ENCODE data around the gene ATIC.
"Not testable (repeated sequence)": the region's sequence is repeated elsewhere in the genome, so short reads cannot be mapped to it uniquely, and the experiment has no call there.

The ATIC gene

DNA sequence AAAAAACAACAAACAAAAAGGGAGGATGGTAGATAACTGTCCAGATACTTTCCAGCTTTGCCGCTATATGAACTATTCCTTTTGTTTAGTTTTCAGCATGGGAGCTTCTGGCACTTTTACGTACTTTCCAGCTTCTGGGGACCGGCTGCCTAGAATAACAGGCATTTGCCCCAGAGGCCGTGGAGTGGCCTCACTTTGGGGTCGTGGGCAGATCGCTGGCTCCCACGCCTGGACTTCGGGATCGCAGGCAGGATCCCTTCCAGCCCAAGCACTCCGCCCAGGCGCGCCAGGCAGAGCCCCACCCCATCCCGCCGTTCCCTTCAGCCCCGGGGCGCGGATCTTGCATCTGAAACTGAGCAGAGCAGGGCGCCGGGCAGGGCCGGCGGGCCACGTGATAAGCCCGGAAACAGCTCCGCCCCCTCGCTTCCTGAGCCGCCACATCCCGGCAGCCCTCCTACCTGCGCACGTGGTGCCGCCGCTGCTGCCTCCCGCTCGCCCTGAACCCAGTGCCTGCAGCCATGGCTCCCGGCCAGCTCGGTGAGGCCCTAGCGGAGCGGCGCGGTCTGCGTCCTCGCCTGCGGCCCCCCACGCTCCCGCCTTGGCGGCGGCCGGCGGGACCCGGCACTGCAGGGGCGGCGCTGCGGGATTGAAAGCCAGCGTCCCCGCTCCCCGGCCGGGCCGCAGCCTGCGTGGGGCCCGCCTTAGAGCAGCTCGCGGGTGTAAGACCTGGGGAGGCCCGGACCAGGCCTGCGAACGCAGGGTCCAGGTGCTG lies at the start of gene ATIC:
ATIC (plus strand) TSS at position 435 of the 772 bp plus-strand sequence; CDS start at position 519, 84 bp downstream.
- DNase-seq (ENCODE audit: low read depth) = peak; percentile 89

DNA sequence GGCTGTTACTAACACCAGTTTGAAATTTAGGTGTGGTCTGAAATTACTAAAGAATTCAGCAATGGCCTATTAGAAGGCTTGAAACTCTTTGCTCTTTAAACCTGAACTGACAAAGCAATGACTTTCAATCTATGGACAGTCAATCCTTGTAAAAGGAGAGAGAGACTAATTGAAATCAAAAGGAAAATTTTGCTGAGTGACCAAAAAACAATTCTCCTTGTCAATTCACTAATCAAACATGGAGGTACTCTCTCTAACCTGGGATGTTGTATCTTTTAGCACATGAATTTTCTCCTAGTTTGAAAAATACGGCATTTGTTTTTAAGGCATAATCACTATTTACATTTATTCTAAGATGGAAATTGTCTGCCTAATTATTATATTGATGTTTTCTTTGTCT lies 49.6 kb upstream of the ATIC start:
- DNase-seq (ENCODE audit: low read depth) = no peak

DNA sequence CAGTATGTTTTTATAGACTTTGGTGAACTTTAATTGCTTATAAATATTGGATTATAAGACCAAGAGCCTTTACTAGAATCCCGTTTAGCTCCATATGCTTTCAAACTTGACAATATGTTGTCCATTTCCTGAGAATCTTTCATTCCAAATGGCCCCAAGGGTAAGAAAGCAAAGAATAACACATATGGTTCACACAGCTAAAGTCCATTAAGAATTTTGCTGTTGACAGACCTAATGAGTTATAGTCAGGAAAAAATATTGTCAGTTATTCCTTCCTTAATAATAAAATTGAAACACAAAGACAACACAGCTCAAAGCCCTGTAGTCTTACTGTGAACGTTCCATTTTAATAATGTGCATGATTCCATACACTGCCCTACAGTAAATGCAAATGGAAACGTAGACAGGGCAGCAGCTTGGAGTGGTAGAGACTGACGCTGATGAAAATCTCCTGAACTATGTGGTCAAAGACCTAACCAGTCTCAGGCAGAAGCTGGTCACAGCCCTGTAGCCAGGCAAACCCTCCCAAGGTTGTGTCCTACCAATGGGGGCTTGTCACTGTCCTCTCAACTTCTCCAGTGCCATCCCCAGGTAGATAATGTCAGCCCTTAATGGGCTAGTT lies 49.0 kb upstream of the ATIC start:
- DNase-seq (ENCODE audit: low read depth) = no peak

DNA sequence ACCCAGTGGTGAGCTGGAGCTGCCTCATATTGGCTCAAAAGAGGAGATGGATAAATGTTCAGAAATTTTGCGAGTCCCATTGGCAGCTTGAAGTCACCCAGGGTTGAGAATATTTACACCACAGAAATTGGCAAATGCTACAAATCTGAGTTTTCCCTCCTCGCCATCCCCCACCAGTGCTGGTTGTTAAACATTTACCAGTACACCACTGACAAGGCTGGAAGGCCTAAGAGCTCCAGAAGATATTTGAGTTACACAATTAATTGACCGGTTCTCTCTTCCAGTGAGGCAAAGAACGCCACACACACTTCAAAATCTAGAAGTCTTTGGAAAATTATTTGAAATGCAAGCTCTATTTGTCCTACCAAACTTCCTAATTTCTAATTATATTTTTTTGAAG lies 47.5 kb upstream of the ATIC start:
- DNase-seq (ENCODE audit: low read depth) = no peak

DNA sequence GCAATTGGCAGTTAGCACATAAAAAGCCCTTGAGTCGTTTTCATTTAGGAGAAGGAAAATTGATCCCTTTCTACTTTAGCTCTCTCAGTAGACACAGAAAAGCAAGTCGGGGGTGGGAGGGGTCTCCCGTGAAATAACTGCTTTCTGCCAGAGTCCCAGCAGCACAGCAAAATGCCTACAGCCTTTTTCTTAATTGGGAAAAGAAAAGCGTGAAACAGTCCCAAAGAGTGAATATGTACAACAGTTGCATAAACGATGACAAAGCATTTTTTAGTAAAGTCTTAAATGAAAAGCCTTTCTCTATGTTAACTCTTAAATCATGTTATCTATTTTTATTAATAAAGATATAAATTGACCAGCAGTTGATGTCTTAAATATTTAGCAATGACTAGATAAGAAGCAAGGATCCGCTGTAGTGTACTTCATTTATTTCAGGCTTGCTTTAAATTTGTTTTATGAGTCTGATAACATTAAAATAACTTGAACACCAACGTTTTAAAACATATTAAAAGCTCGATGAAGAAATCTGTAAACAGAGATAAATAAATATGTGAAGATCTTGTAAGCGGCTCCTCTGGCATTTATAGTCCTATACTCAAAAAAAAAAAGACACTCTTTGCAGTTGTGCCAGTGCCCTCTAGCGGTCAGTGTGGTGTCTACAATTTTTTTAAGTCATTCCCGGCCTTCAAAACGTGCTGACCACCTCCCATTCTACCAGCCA lies 42.3 kb upstream of the ATIC start:
- peak; percentile 19 for DNase-seq (ENCODE audit: low read depth)

DNA sequence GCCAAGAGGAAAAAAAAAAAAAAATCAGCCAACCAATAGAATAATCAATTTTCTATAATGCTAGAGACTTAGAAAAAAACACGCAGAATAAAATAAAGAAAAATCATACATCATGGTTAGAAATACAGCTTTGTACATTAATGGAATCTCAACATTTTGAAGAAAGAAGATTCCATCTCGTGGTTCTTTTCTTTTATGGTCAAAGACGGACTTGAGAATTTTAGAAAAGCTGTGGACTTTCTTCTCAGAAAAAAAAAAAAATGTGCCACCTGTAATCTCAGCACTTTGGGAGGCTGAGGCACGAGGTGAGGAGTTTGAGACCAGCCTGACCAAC lies 41.8 kb upstream of the ATIC start:
- no peak for DNase-seq (ENCODE audit: low read depth)

DNA sequence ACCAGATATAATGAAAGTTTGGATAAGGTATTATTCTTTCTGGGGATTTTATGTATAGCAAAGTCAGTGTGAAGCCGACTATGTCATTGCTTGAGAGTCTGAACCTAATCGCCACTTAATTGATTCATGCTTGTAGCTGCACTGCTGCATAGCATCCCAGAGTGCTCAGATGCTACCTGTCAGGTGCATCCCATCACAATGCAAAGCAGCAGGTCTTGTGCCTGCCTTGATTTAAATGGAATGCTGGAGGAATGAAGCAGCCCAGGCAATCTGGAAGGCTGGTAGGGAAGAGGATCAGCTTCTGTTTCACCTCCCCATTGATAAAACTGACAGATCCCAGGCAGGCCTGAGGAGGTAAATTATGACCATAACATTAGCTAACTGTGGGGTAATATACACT lies 40.4 kb upstream of the ATIC start:
- DNase-seq (ENCODE audit: low read depth) = no peak

DNA sequence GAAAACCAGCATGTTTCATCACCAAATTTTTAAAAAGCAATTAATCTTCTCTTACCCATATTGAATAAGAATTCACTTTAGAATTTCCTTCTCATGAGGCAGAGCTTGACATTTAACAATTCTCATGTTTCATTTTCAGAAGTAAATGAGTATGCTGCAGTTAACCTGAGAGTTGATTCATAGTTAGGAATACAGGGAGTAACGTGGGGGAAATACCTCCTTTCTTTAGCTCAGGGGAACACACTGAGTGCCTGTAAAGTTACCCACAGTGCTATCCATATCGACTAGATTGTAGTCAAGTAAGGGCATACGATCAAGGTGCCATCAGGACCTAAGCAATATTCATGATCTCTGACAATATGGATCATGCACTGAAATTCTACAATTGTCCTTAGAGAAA lies 38.9 kb upstream of the ATIC start:
- no peak for DNase-seq (ENCODE audit: low read depth)

DNA sequence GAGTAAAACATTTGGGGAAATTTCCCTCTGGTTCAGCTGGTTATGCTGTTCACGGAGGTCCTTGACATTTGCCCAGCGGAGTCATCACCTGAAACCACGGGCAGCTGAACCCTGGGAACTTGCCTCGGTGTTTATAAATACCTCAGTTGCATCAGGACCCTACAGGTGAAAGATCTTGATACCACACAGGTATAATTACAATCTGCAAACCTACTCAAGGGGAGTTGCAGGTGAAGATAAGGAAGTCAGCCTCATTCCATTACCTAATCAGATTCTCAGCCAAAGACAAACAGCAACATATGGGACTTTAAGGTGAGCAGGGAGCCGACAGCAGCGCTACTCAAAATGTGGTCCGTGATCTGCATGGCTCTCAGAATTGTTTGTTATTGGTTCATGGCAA lies 37.0 kb upstream of the ATIC start:
- no peak for DNase-seq (ENCODE audit: low read depth)

DNA sequence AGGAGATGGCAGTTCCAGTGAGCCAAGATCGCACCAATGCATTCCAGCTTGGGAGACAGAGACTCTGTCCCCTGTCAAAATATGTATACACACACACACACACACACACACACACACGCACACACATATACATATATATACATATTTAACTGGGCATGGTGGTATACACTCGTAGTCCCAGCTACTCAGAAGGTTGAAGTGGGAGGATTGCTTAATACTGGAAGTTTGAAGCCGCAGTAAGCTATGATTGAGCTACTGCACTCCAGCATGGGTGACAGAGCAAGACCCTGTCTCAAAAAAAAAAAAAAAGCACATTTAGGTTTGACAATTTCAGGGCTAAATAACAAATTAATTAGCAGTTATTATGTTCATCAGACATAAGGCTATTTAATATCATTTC lies 36.0 kb upstream of the ATIC start:
- DNase-seq (ENCODE audit: low read depth) = no peak

DNA sequence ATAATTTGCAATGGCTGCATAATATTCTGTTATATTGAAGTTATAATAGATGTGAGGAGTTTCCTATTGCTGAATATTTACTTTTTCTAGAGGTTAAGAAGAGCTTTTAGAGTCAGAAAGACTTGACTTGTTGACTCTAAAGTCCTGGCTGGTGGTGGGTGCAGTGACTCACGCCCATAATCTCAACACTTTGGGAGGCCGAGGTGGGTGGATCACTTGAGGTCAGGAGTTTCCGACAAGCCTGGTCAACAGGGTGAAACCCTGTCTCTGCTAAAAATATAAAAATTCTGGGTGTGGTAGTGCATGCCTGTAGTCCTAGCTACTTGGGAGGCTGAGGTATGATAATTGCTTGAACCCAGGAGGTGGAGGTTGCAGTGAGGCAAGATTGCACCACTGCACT lies 33.9 kb upstream of the ATIC start:
- no peak for DNase-seq (ENCODE audit: low read depth)

DNA sequence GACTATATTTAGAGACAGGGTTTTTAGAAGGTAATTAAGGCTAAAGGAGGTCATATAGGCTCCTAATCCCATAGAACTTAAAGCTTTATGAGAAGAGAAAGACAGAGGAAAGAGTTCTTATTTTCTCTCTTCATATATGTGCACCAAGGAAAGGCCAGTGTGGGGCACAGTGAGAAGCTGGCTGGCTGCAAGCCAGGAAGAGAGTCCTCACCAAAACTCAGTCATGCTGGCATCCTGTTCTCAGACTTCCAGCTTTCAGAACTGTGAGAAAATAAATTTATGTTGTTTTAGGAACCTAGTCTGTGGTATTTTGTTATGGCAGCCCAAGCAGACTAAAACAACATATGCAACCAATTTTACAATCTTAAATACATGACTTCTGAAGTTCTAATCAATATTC lies 31.5 kb upstream of the ATIC start:
- DNase-seq (ENCODE audit: low read depth) = no peak

DNA sequence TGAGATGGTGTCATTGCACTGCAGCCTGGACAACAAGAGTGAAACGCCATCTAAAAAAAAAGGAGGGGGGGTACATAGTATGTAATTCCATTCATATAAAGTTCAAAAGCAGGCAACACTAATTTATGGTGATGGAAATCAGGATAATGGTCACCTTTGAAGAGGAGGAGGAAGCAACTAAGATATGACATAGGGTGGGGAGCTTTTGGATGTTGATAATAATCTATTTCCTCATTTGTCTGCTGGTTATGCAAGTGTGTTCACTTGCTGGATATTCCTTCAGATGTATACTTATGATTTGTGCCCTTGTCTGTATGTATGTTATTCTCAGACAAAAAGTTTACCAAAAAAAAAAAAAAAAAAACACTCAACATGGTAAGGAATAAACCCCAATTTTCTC lies 28.6 kb upstream of the ATIC start:
- no peak for DNase-seq (ENCODE audit: low read depth)

DNA sequence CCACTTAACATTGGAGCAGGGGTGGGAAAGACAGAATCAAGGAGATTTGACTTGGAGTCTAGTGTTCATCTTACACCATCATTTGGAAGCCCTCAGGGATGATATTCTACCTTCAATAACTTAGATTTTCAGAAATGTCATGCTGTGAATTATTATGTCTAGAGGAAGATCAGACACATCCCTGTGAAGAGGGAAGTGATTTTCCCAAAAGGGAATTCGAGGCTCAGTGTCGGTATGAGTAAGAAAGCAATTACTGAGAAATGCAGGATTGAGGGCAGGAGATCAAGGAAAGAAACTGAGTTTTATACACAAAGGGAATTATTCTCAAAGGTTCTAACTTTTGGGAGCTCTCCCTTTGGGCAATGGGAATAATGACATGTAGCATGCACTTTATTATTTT lies 25.6 kb upstream of the ATIC start:
- no peak for DNase-seq (ENCODE audit: low read depth)

DNA sequence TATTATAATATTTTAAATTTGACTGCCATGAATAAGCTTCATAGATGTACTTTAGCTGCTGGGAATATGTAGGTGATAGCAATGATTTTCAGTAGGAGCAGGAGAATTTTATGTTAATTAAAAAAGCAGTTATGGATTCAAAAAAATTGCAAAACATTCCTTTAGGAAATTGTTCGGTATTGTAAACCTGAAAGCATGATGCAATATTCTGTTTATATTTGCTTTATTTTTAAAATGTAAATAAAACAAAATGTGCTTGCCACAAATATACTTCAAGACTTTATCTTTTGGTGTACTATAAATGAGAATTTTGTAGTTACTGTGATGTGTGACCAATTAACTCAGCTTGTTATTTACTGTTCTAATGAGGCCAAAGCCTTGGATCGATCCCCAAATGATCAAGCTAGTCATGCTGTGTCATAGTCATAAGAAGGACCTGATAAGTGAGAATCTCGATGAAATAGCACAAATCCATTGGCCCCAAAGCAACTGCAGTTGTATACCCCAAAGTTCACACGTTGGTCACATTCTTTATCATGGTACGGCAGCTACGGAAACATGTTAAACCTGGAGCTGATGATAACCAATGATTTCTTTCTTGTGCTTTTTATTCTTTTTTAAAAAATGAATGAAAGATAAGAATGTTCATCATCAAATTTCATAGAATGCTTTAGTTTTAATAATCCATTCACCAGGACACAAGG lies 23.6 kb upstream of the ATIC start:
- no peak for DNase-seq (ENCODE audit: low read depth)

DNA sequence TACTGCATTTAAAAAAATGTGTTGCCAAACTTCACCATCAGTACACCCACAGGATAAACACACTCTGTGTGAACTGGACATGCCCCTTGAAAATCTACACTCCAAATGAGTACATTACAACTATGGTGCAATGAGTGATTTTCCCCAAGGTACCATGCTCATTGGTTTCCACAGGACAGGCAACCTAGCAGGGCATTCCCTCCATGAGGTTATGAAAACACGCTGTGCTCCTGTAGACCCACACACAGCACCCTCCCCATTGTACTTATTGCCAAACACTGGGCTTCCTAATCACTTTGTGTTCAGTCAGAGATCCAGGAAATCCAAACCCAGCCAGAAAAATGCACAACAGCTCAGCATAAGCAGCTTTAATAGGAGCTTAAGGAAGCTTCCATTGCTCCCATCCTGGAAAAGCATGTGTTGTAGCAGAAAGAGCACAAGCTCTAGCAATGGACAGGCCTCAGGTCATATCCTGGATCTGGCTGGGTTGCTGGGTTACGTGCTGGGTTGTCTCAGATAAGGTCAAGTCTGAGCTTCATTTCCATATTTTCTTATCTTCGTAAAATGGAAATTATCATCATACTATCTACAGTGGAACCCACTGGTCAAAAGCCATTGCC lies 20.8 kb upstream of the ATIC start:
- no peak for DNase-seq (ENCODE audit: low read depth)

DNA sequence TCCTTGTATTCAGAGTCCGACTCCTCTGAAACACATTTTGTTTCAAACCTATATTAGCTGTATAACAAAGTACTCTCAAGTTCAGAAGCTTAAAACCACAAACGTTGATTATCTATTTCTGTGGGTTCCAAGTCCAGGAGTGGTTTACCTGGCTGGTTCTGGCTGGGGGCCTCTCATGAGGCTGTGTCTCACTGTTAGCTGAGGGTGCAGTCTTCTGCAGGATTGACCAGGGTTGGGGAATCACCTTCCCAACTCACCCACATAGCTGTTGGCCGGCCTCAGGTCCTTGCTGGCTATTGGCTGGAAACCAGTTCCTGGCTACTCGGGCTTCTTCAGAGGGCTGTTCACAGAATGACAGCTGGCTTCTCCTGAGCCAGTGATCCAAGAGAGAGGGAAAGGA lies 18.0 kb upstream of the ATIC start:
- no peak for DNase-seq (ENCODE audit: low read depth)

DNA sequence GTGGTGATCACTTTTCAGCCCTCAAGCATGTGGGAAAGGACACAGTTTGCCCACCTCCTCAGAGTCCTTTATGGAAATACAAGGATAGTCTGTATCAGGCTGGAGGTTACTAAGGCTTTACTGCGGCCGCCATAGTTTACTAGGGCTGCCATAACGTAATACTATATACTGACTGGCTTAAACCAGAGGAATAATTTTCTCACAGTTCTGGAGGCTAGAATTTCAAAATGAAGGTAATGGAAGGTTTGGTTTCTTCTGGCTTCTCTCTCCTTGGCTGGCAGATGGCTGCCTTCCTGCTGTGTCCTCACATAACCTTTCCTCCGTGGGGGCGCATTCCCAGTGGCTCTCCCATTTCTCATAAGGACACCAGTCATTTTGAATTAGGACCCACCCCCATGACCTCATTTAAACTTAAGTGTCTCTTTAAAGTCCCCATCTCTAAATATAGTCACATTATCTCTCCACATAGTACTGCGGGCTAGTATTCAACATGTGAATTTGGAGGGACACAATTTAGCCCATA lies 12.5 kb upstream of the ATIC start:
- DNase-seq (ENCODE audit: low read depth) = no peak

DNA sequence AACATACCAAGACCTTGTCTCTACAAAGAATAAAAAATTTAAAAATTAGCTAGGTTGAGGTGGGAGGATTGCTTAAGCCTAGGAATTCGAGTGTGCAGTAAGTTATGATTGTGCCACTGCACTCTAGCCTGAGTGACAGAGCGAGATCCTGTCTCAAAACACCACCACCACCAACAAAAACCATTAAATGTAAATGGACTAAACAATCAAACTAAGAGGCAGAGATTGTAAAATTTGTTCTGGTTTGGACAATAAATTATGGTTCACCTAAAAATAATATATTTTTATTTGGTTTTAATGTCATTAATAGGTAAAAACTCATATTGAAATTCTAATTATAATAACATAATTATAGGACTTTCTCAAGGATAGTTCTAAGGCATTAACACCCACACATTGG lies 9.9 kb upstream of the ATIC start:
- no peak for DNase-seq (ENCODE audit: low read depth)

DNA sequence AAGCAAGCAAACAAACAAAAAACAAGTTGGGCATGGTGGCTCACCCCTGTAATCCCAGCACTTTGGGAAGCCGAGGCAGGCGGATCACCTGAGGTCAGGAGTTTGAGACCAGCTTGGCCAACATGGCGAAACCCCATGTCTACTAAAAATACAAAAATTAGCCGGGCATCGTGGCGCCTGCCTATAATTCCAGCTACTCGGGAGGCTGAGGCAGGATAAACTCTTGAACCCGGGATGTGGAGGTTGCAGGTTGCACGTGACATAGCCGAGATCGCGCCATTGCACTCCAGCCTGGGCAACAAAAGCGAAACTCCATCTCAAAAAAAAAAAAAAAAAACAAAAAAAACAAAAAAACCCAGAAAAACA lies 617 bp upstream of the ATIC start:
- DNase-seq (ENCODE audit: low read depth) = not testable (repeated sequence)

DNA sequence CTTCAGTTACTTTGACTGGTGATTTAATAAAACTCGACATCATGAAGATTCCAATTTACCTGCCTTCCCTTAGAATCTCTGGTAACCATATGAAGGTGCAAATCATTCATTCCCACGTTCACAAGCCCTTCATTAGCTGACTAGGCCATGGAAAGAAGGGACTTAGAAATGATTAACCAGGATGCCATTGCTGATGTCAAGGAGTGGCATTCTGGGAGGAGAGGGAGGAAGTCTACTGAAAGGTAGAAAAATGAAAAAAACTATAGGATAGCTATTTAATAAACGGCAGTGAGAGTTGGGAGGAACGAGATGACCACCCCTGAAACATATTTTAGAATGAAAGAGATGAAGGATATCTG lies 1.4 kb downstream of the ATIC start:
- DNase-seq (ENCODE audit: low read depth) = no peak

DNA sequence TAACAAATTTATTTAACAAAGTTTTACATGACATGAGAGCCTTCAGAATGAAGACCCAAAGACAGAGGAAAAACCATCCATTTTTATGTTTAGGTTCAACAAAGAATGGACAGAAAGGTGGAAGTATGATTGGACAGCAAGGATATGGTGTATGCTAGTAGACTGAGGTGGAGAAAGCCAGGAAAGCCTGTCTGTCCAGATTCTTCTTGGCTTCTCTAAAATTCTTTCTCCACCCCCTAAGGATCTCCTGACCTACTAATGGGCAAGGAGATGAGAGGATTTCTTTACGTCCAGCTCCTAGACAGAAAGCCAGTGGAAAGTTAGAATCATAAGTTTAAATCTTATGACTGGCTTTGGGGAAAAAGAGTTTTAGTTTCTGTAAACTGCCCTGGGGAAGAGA lies 3.0 kb downstream of the ATIC start:
- DNase-seq (ENCODE audit: low read depth) = no peak

Data from activated T-cell treated with anti-CD3 and anti-CD28 coated beads for 48 hours (primary cell).